Mucosa of descending colon (tissue), 3 donors: ENCODE data around the gene CMKLR1. TPM values are rescaled to one million over a fixed set of nuclear protein-coding genes. Genes with fewer than 3 reads are reported as not detected.
A peak's percentile ranks its signal among the peaks of the same experiment; 100 is the strongest.

Source experiments
- ATAC-seq: fragments of 200-7000 bp; cut with Tn5 transposase; one replicate; pipeline ENCODE4 v1.9.1; 2020; ENCODE audit warnings: mild to moderate bottlenecking, moderate library complexity
- DNase-seq, 3 donors: peaks; one replicate each; pipeline ENCODE4 v3.0.0-alpha.2; 2020
- H3K36me3 ChIP-seq: fragments of 200-600 bp; one replicate; pipeline ENCODE4 v1.8.0; 2021; ENCODE audit warnings: low read depth, mild to moderate bottlenecking
- H3K4me1 ChIP-seq: fragments of 200-600 bp; one replicate; pipeline ENCODE4 v1.8.0; 2021; ENCODE audit warnings: low read depth, mild to moderate bottlenecking
- H3K4me3 ChIP-seq: fragments of 200-600 bp; one replicate; pipeline ENCODE4 v1.8.0; 2021; ENCODE audit warnings: mild to moderate bottlenecking
- H3K9me3 ChIP-seq: fragments of 200-600 bp; one replicate; pipeline ENCODE4 v1.8.0; 2021; ENCODE audit warnings: mild to moderate bottlenecking
- CTCF ChIP-seq: fragments of 200-600 bp; IDR thresholded peaks from one replicate; pipeline ENCODE4 v1.8.0; 2022; ENCODE audit warnings: antibody characterized with exemption, mild to moderate bottlenecking
- intact Hi-C, 2 donors: fragments of 100-400 bp; cut with DNase I in 1 of 2; cut with micrococcal nuclease in 1 of 2; formaldehyde crosslinking; loops; one replicate each; pipeline versions ENCODE4 v1.11.0 to v1.11.1; 2022; cut with DNase I, micrococcal nuclease
- total RNA-seq, 3 donors: library from RNA; stranded (reverse); fragmentation: NEBNext Ultra II Directional in 2 of 3; extraction: Animal tissue kit (Norgen Biotek cat#: 25700) in 2 of 3; gene quantifications; one replicate each; pipeline versions ENCODE4 v1.2.1 to v1.2.4, GENCODE V29; 2021 to 2023
- donor health status: DM: no; HTN: no; CAD: no; lungs with moderate emphysema.
- donor health status: DM: no; HTN: no; CAD: no.
- donor health status: DM: no; HTN: yes; CAD: no.

Gene CMKLR1
- total RNA-seq, 3 donors from 2014 or later: 4.4 to 15.7 (median 10.8) TPM

GRCh38 chr12:108312693-108313189 is 26.4 kb downstream of the CMKLR1 start:
- no peak overlapping the region for H3K4me3 ChIP-seq
- intact Hi-C loops: no loop called here
- TF ChIP-seq CTCF: no peak
- ATAC-seq (peak; percentile 20), DNase-seq (no peak)
- H3K4me1 ChIP-seq: no peaks in the 10 kb centered on the region
- H3K9me3 ChIP-seq: no peaks in the 10 kb centered on the region
- no peaks in the 10 kb centered on the region for H3K36me3 ChIP-seq

GRCh38 chr12:108312073-108312659 is 26.9 kb downstream of the CMKLR1 start:
- no peaks in the 10 kb centered on the region for H3K36me3 ChIP-seq
- no peaks in the 10 kb centered on the region for H3K4me1 ChIP-seq
- intact Hi-C loops: no loop called here
- H3K9me3 ChIP-seq: no peaks in the 10 kb centered on the region
- no peak for TF ChIP-seq CTCF
- ATAC-seq (no peak), DNase-seq (no peak)
- H3K4me3 ChIP-seq: no peak overlapping the region

- Histone ChIP-seq H3K4me1 (peaks cover 3% of the 10 kb centered on the region), H3K4me3 (no peak overlapping the region), H3K9me3 (no peaks in the 10 kb centered on the region), H3K36me3 (no peaks in the 10 kb centered on the region)
- DNase-seq (no peak), ATAC-seq (no peak)
- intact Hi-C loops: no loop called here
- no peak for TF ChIP-seq CTCF
Observed at GRCh38 chr12:108311605-108312004, 27.5 kb downstream of the CMKLR1 start.

- no peak overlapping the region for H3K4me3 ChIP-seq
- no peaks in the 10 kb centered on the region for H3K9me3 ChIP-seq
- intact Hi-C loops: no loop called here
- peaks cover 3% of the 10 kb centered on the region for H3K4me1 ChIP-seq
- no peak for ATAC-seq
- DNase-seq: no peak
- H3K36me3 ChIP-seq: no peaks in the 10 kb centered on the region
- no peak for TF ChIP-seq CTCF
Observed at GRCh38 chr12:108310489-108310888, 28.6 kb downstream of the CMKLR1 start.

- ATAC-seq (no peak), DNase-seq (no peak)
- H3K9me3 ChIP-seq: no peaks in the 10 kb centered on the region
- H3K36me3 ChIP-seq: no peaks in the 10 kb centered on the region
- no peak overlapping the region for H3K4me3 ChIP-seq
- H3K4me1 ChIP-seq: peaks cover 5% of the 10 kb centered on the region
- intact Hi-C loops: no loop called here
- TF ChIP-seq CTCF: no peak
Observed at GRCh38 chr12:108309674-108310312, 29.3 kb downstream of the CMKLR1 start.
